Body of pancreas (tissue), 4 donors: ENCODE measurements around the gene CROCC2. TPM values are rescaled to one million over a fixed set of nuclear protein-coding genes. Genes with fewer than 3 reads are reported as not detected.

Experiments
- ATAC-seq: fragments of 150-250 bp; one replicate; pipeline ENCODE4 v1.9.1; 2016
- DNase-seq, 4 donors: peaks; one replicate each; pipeline ENCODE4 v3.0.0-alpha.2; 2019
- H3K27ac ChIP-seq, 4 donors: fragments of 200-600 bp; sonication (generic); 1 replicate in 3 of 4; 2 replicates in 1 of 4; pipeline versions ENCODE4 v1.5.1 to v1.6.1; 2016 to 2019; ENCODE audit warnings: mild to moderate bottlenecking in 1 of 4, mixed read lengths in 1 of 4, moderate library complexity in 1 of 4
- H3K27me3 ChIP-seq, 2 donors: fragments of 200-600 bp; sonication (generic); one replicate each; pipeline ENCODE4 v1.6.0; 2016; ENCODE audit warnings: mild to moderate bottlenecking in 1 of 2
- H3K36me3 ChIP-seq, 2 donors: fragments of 200-600 bp; sonication (generic); replicated peaks in 1 of 2; 2 replicates each; pipeline ENCODE4 v1.5.1; 2016; ENCODE audit warnings: low read depth in 2 of 2; ENCODE audit not compliant: insufficient read depth in 1 of 2
- H3K4me1 ChIP-seq: fragments of 200-600 bp; sonication (generic); one replicate; pipeline ENCODE4 v1.6.0; 2016
- H3K4me3 ChIP-seq, 2 donors: fragments of 200-600 bp; sonication (generic); 1 replicate in 1 of 2; 2 replicates in 1 of 2; pipeline ENCODE4 v1.5.1; 2016 to 2019
- H3K9me3 ChIP-seq, 3 donors: fragments of 200-600 bp; sonication (generic); 1 replicate in 2 of 3; 2 replicates in 1 of 3; pipeline ENCODE4 v1.5.1; 2016
- POLR2A ChIP-seq, 3 donors: fragments of 450-650 bp; IDR thresholded peaks; one replicate each; pipeline ENCODE4 v1.6.1; 2016; ENCODE audit warnings: antibody characterized with exemption in 3 of 3, mild to moderate bottlenecking in 2 of 3
- WGBS, 2 donors: methylation state at CpG; one replicate each; pipeline ENCODE4 v1.1.5; 2017; 5-methylcytosine and 5-hydroxymethylcytosine counted together
- intact Hi-C: fragments of 100-400 bp; cut with DNase I; formaldehyde crosslinking; loops from one replicate; pipeline ENCODE4 v1.15.1; 2023
- total RNA-seq, 2 donors: library from RNA; depleted of rRNA; stranded (reverse); fragments of >200 nt; gene quantifications; one replicate each; pipeline ENCODE4 v1.1.0, GENCODE V29; 2016
- TF ChIP-seq, protein P1 (sequence below), 7 experiments: fragments of 450-650 bp in 4 of 7; fragments of 200-600 bp in 3 of 7; sonication (generic) in 3 of 7; IDR thresholded peaks; one replicate each; pipeline ENCODE4 v1.5.1; 2016 to 2019; ENCODE audit warnings: antibody characterized with exemption in 7 of 7

CROCC2 gene
- total RNA-seq, 2 donors from 2014 or later: under 0.01 TPM; not detected in 1

DNA sequence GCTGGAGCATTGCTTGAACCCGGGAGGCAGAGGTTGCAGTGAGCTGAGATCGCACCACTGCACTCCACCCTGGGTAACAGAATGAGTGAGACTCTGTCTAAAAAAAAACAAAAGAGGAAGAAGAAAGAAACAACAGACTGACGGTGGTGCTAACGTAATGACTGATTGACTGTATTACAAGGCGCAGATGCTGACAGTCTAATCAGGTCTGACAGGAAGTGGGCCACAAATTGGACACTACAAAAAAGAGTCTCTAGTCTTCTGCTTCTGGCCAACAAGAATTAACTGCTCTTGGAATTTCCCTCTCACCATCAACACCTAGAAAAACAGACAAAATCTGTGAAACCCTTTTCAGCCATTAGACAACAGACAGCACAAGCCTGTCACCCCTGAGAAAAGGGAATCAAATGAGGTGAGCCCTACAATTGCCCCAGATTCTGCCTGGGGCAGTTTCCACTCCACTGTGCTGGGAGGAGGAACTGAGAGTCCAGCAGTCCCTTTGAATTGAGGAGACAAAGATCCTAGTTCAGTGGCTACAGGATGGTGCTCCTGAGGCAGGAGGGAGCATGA lies 135.5 kb downstream of the CROCC2 start:
- ATAC-seq: no peak
- no peak overlapping the region for H3K27ac ChIP-seq

More for the DNA sequence above, 135.5 kb downstream of the CROCC2 start:
- H3K36me3 ChIP-seq: no peaks in the 10 kb centered on the region
- intact Hi-C loops: no loop called here
- no peak overlapping the region for H3K4me3 ChIP-seq
- WGBS, 2 donors: 80 to 83% methylated on average over 5 of the region's 5 CpGs
- no peaks in the 10 kb centered on the region for H3K27me3 ChIP-seq
- TF ChIP-seq, protein P1, sequence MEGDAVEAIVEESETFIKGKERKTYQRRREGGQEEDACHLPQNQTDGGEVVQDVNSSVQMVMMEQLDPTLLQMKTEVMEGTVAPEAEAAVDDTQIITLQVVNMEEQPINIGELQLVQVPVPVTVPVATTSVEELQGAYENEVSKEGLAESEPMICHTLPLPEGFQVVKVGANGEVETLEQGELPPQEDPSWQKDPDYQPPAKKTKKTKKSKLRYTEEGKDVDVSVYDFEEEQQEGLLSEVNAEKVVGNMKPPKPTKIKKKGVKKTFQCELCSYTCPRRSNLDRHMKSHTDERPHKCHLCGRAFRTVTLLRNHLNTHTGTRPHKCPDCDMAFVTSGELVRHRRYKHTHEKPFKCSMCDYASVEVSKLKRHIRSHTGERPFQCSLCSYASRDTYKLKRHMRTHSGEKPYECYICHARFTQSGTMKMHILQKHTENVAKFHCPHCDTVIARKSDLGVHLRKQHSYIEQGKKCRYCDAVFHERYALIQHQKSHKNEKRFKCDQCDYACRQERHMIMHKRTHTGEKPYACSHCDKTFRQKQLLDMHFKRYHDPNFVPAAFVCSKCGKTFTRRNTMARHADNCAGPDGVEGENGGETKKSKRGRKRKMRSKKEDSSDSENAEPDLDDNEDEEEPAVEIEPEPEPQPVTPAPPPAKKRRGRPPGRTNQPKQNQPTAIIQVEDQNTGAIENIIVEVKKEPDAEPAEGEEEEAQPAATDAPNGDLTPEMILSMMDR (IDR thresholded peaks at IDR 0.05): no peak
- no peak for TF ChIP-seq POLR2A (IDR thresholded peaks at IDR 0.05)
- no peaks in the 10 kb centered on the region for H3K9me3 ChIP-seq
- peaks cover 4% of the 10 kb centered on the region for H3K4me1 ChIP-seq
- no peak for DNase-seq

Other genes starting within 250 kb of the CROCC2 start
- gene AQP12B, start 223.5 kb upstream of the CROCC2 start, total RNA-seq: 100 to 1,000 TPM; 328 to 392 TPM
- 100 to 1,000 TPM in 1 of 2 donors, 10 to 100 TPM in 1; 29.6 to 130 TPM for gene AQP12A, start 214.5 kb upstream of the CROCC2 start, total RNA-seq
- gene KIF1A, start 86.1 kb upstream of the CROCC2 start, total RNA-seq: 10 to 100 TPM; 51.9 to 79.1 TPM
- gene AGXT, start 37.5 kb upstream of the CROCC2 start, total RNA-seq: 1 to 10 TPM in 1 of 2 donors, not detected in 1; 1.6 TPM
- under 1 TPM in 1 of 2 donors, not detected in 1; 0.26 TPM for gene MAB21L4, start 10.2 kb upstream of the CROCC2 start, total RNA-seq
- gene SNED1, start 92.3 kb downstream of the CROCC2 start, total RNA-seq: 10 to 100 TPM; 13.5 to 33.0 TPM
- 10 to 100 TPM; 17.1 to 39.2 TPM for gene MTERF4, start 196.0 kb downstream of the CROCC2 start, total RNA-seq
- gene PASK, start 243.1 kb downstream of the CROCC2 start, total RNA-seq: 10 to 100 TPM in 1 of 2 donors, 1 to 10 TPM in 1; 7.5 to 15.8 TPM
- gene PPP1R7, start 244.1 kb downstream of the CROCC2 start, total RNA-seq: 10 to 100 TPM; 27.0 to 99.4 TPM